OCI-LY7 (cell line): Measurements from ENCODE around the gene GRP. TPM values are rescaled to one million over a fixed set of nuclear protein-coding genes. Genes with fewer than 3 reads are reported as not detected.

Experiments
- BruUV-seq: library from RNA; stranded (reverse); fragments of 400-500 nt; replicated peaks from 2 replicates; lab custom pipeline; 2021; lab: Mats Ljungman, UMichigan
- CTCF ChIA-PET: fragments of 300-600 bp; sonication (Branson Sonifier 250); formaldehyde crosslinking; loops from one replicate; lab custom pipeline; 2022; ENCODE audit warnings: antibody characterized with exemption; ENCODE audit not compliant: unreplicated experiment; lab: Charles Lee
- POLR2A ChIA-PET: fragments of 300-600 bp; sonication (Branson Sonifier 250); formaldehyde crosslinking; loops from one replicate; lab custom pipeline; 2022; ENCODE audit warnings: antibody characterized with exemption; lab: Charles Lee
- DNase-seq: peaks from one replicate; pipeline ENCODE4 v3.0.0-alpha.2; 2015; ENCODE audit warnings: low spot score
- H2AFZ ChIP-seq: fragments of 200-600 bp; sonication (generic), shearing (Covaris generic); 2 replicates; pipeline ENCODE4 v1.6.1; 2014; ENCODE audit warnings: mild to moderate bottlenecking, antibody characterized with exemption, low read length, moderate library complexity
- H3K27ac ChIP-seq: fragments of 200-600 bp; sonication (generic); 2 replicates; pipeline ENCODE4 v1.5.1; 2014; ENCODE audit warnings: mixed run types, low read depth, mild to moderate bottlenecking, moderate library complexity, low read length, inconsistent platforms; ENCODE audit not compliant: poor library complexity, severe bottlenecking
- H3K36me3 ChIP-seq: fragments of 200-600 bp; sonication (generic); 2 replicates; pipeline ENCODE4 v1.6.1; 2014; ENCODE audit warnings: mild to moderate bottlenecking, antibody characterized with exemption, low read length, moderate library complexity, mixed read lengths; ENCODE audit not compliant: insufficient read depth
- H3K4me1 ChIP-seq: fragments of 200-600 bp; sonication (generic); 2 replicates; pipeline ENCODE4 v1.5.1; 2014; ENCODE audit warnings: mild to moderate bottlenecking, low read length; ENCODE audit not compliant: insufficient read depth, poor library complexity, severe bottlenecking
- H3K4me2 ChIP-seq: fragments of 200-600 bp; sonication (generic); 2 replicates; pipeline ENCODE4 v1.6.1; 2014; ENCODE audit warnings: mild to moderate bottlenecking, low read length
- H3K4me3 ChIP-seq: fragments of 200-600 bp; sonication (generic); 2 replicates; pipeline ENCODE4 v1.5.1; 2014; ENCODE audit warnings: mild to moderate bottlenecking, low read depth, low read length; ENCODE audit not compliant: poor library complexity, severe bottlenecking
- H3K79me2 ChIP-seq: fragments of 200-600 bp; sonication (generic); 2 replicates; pipeline ENCODE4 v1.6.1; 2016; ENCODE audit warnings: low read depth, mild to moderate bottlenecking, low read length, moderate library complexity, mixed read lengths; ENCODE audit not compliant: insufficient read depth
- H3K9me2 ChIP-seq: fragments of 200-600 bp; sonication (generic); 2 replicates; pipeline ENCODE4 v1.6.1; 2016; ENCODE audit warnings: mild to moderate bottlenecking, low read length, mixed read lengths; ENCODE audit not compliant: insufficient read depth
- H3K9me3 ChIP-seq: fragments of 200-600 bp; sonication (generic); 2 replicates; pipeline ENCODE4 v1.6.1; 2014; ENCODE audit warnings: mild to moderate bottlenecking, mixed run types, low read length, mixed read lengths
- H4K20me1 ChIP-seq: fragments of 200-600 bp; sonication (generic); 2 replicates; pipeline ENCODE4 v1.6.1; 2014; ENCODE audit warnings: mild to moderate bottlenecking, antibody characterized with exemption, low read length, moderate library complexity, mixed read lengths; ENCODE audit not compliant: insufficient read depth
- EZH2phosphoT487 ChIP-seq: fragments of 200-600 bp; sonication (generic); IDR thresholded peaks from 2 replicates; pipeline ENCODE4 v1.6.1; 2018; ENCODE audit warnings: low read depth, borderline replicate concordance, mild to moderate bottlenecking, mixed run types, antibody characterized with exemption, low read length, moderate library complexity, mixed read lengths
- intact Hi-C: fragments of 100-400 bp; cut with micrococcal nuclease; formaldehyde crosslinking; loops from one replicate; pipeline ENCODE4 v1.10.0; 2022; ENCODE audit not compliant: unreplicated experiment
- total RNA-seq, 2 experiments: library from RNA; depleted of rRNA in 1 of 2; stranded (reverse); fragments of >200 nt in 1 of 2; shearing (Covaris generic) in 1 of 2; gene quantifications; 2 replicates each; pipeline ENCODE4 v1.2.3, GENCODE V29; 2014 to 2022
- TF ChIP-seq, protein P1 (sequence below): fragments of 200-600 bp; sonication (generic); conservative IDR thresholded peaks from 2 replicates; pipeline ENCODE4 v1.5.1; 2014; ENCODE audit warnings: mild to moderate bottlenecking, antibody characterized with exemption, low read length, moderate library complexity, mixed read lengths

Gene GRP
- total RNA-seq, 2 experiments from 2014 or later, result not detected

DNA sequence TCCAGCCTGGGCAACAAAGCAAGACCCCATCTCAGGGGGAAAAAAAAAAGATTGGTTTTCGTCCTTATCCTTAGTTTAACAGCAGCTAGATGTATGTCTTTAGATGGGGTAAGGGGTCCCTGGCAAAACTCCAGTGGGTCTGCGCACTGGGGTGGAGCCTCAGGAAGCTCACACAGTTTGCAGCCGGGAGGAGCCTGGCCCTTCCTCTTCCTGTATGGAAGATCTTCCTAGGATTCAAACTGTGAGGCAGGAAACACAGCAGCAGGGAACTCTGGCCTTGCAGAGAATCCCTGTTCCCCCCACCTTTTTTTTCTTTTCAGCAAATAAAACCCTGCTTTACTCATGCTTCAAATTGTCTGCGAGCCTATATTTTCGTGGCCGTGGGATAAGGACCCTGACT is 12.5 kb upstream of the GRP start:
- TF ChIP-seq, protein P1, sequence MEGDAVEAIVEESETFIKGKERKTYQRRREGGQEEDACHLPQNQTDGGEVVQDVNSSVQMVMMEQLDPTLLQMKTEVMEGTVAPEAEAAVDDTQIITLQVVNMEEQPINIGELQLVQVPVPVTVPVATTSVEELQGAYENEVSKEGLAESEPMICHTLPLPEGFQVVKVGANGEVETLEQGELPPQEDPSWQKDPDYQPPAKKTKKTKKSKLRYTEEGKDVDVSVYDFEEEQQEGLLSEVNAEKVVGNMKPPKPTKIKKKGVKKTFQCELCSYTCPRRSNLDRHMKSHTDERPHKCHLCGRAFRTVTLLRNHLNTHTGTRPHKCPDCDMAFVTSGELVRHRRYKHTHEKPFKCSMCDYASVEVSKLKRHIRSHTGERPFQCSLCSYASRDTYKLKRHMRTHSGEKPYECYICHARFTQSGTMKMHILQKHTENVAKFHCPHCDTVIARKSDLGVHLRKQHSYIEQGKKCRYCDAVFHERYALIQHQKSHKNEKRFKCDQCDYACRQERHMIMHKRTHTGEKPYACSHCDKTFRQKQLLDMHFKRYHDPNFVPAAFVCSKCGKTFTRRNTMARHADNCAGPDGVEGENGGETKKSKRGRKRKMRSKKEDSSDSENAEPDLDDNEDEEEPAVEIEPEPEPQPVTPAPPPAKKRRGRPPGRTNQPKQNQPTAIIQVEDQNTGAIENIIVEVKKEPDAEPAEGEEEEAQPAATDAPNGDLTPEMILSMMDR, result no peak
- TF ChIP-seq EZH2phosphoT487, result no peak
- no peaks in the 10 kb centered on the region for H3K79me2 ChIP-seq
- H4K20me1 ChIP-seq, result no peaks in the 10 kb centered on the region
- intact Hi-C loops, result no loop called here
- POLR2A ChIA-PET, result no interaction called here
- no peaks in the 10 kb centered on the region for H3K9me2 ChIP-seq
- H3K9me3 ChIP-seq, result no peaks in the 10 kb centered on the region
- H3K4me1 ChIP-seq, result no peaks in the 10 kb centered on the region
- no peak overlapping the region for H3K4me2 ChIP-seq
- CTCF ChIA-PET, result no interaction called here
- no peak overlapping the region for H2AFZ ChIP-seq
- H3K36me3 ChIP-seq, result no peaks in the 10 kb centered on the region
- no TSS peak for BruUV-seq
- H3K27ac ChIP-seq, result no peak overlapping the region
- no peak for DNase-seq
- no peak overlapping the region for H3K4me3 ChIP-seq

GRCh38 chr18:59208602-59209125 is 11.3 kb upstream of the GRP start:
- H3K27ac ChIP-seq, result no peak overlapping the region
- intact Hi-C loops, result no loop called here
- H2AFZ ChIP-seq, result no peak overlapping the region
- no peak for TF ChIP-seq EZH2phosphoT487
- TF ChIP-seq, protein P1, result no peak
- no peaks in the 10 kb centered on the region for H3K9me3 ChIP-seq
- H4K20me1 ChIP-seq, result no peaks in the 10 kb centered on the region
- CTCF ChIA-PET, result no interaction called here
- H3K36me3 ChIP-seq, result no peaks in the 10 kb centered on the region
- POLR2A ChIA-PET, result no interaction called here
- no peaks in the 10 kb centered on the region for H3K4me1 ChIP-seq
- no peak overlapping the region for H3K4me2 ChIP-seq
- H3K79me2 ChIP-seq, result no peaks in the 10 kb centered on the region
- BruUV-seq, result no TSS peak
- H3K9me2 ChIP-seq, result no peaks in the 10 kb centered on the region
- H3K4me3 ChIP-seq, result no peak overlapping the region
- DNase-seq, result no peak

- Histone ChIP-seq H3K4me2 (no peak overlapping the region), H3K79me2 (no peaks in the 10 kb centered on the region), H3K4me1 (no peaks in the 10 kb centered on the region), H3K4me3 (no peak overlapping the region), H3K9me2 (no peaks in the 10 kb centered on the region), H3K36me3 (no peaks in the 10 kb centered on the region), H3K9me3 (no peaks in the 10 kb centered on the region), H4K20me1 (no peaks in the 10 kb centered on the region), H2AFZ (no peak overlapping the region), H3K27ac (no peak overlapping the region)
- no TSS peak for BruUV-seq
- intact Hi-C loops, result no loop called here
- CTCF ChIA-PET, result interaction anchor here (0.6 kb wide), 1 partner anchor 10 kb away, joined by 4 read pairs; no protein-coding TSS in a partner anchor
- DNase-seq, result no peak
- no peak for TF ChIP-seq EZH2phosphoT487
- TF ChIP-seq, protein P1, result no peak
- POLR2A ChIA-PET, result no interaction called here
These were observed 9.7 kb upstream of the GRP start for GRCh38 chr18:59210299-59210698.
